OCI-LY7 (cell line): ENCODE results near the gene SERPINA1.

ENCODE experiments used
- EZH2phosphoT487 ChIP-seq: fragments of 200-600 bp; sonication (generic); IDR thresholded peaks from 2 replicates; pipeline ENCODE4 v1.6.1; 2018; ENCODE audit warnings: low read depth, borderline replicate concordance, mild to moderate bottlenecking, mixed run types, antibody characterized with exemption, low read length, moderate library complexity, mixed read lengths
- TF ChIP-seq, protein P1 (sequence below): fragments of 200-600 bp; sonication (generic); conservative IDR thresholded peaks from 2 replicates; pipeline ENCODE4 v1.5.1; 2014; ENCODE audit warnings: mild to moderate bottlenecking, antibody characterized with exemption, low read length, moderate library complexity, mixed read lengths

DNA sequence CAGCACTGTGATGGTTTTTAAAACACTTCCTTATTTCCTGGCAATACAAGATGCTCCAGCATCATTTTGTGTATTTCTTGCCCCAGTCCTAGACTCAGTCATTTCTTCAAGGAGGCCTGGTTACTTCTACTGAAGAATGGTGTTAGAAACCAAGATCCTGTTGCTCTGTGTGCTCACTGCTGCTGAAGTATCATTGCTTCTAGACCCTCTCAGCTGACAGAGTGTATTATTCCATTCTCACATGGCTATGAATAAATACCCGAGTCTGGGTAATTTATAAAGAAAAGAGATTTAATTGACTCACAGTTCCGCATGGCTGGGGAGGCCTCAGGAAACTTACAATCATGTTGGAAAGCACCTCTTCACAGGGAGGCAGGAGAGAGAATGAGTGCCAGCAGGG lies 50.4 kb downstream of the SERPINA1 start:
- TF ChIP-seq, protein P1, sequence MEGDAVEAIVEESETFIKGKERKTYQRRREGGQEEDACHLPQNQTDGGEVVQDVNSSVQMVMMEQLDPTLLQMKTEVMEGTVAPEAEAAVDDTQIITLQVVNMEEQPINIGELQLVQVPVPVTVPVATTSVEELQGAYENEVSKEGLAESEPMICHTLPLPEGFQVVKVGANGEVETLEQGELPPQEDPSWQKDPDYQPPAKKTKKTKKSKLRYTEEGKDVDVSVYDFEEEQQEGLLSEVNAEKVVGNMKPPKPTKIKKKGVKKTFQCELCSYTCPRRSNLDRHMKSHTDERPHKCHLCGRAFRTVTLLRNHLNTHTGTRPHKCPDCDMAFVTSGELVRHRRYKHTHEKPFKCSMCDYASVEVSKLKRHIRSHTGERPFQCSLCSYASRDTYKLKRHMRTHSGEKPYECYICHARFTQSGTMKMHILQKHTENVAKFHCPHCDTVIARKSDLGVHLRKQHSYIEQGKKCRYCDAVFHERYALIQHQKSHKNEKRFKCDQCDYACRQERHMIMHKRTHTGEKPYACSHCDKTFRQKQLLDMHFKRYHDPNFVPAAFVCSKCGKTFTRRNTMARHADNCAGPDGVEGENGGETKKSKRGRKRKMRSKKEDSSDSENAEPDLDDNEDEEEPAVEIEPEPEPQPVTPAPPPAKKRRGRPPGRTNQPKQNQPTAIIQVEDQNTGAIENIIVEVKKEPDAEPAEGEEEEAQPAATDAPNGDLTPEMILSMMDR: no peak
- TF ChIP-seq EZH2phosphoT487: no peak
